B cell (primary cell): Measurements from ENCODE around the gene MRPL52. TPM values are rescaled to one million over a fixed set of nuclear protein-coding genes. Genes with fewer than 3 reads are reported as not detected.

Experiments
- ATAC-seq: fragments of 200-7000 bp; cut with Tn5 transposase; one replicate; pipeline ENCODE4 v1.10.0; 2021; ENCODE audit warnings: low read depth, mild to moderate bottlenecking, moderate number of reproducible peaks, moderate library complexity
- CTCF ChIA-PET: fragments of 350-600 bp; sonication (Branson Sonifier 250); formaldehyde crosslinking; loops from one replicate; lab custom pipeline; 2021; ENCODE audit warnings: antibody characterized with exemption, inconsistent platforms; lab: Charles Lee
- POLR2A ChIA-PET: fragments of 350-600 bp; sonication (Branson Sonifier 250); formaldehyde crosslinking; loops from one replicate; lab custom pipeline; 2021; ENCODE audit warnings: antibody characterized with exemption; lab: Charles Lee
- DNase-seq: peaks from one replicate; pipeline ENCODE4 v3.0.0; 2013
- H2AFZ ChIP-seq: 2 replicates; pipeline ENCODE4 v1.6.1; 2012; ENCODE audit warnings: mild to moderate bottlenecking, low read depth, low read length; ENCODE audit not compliant: insufficient read depth, poor library complexity, severe bottlenecking
- H3K27ac ChIP-seq, 2 donors: 1 replicate in 1 of 2; 2 replicates in 1 of 2; pipeline ENCODE4 v1.5.1; 2012 to 2013; ENCODE audit warnings: low read length in 2 of 2, mild to moderate bottlenecking in 2 of 2, moderate library complexity in 1 of 2
- H3K27me3 ChIP-seq, 4 experiments: fragments of 200-600 bp in 1 of 4; sonication (generic) in 1 of 4; replicated peaks in 1 of 4; 1 replicate in 2 of 4; 2 replicates in 2 of 4; pipeline versions ENCODE4 v1.6.1 to v1.7.0; 2013 to 2016; ENCODE audit warnings: low read length in 3 of 4, mild to moderate bottlenecking in 2 of 4, mixed read lengths in 1 of 4, moderate library complexity in 1 of 4; ENCODE audit not compliant: insufficient read depth in 4 of 4, control insufficient read depth in 3 of 4; ENCODE audit errors: control extremely low read depth in 1 of 4
- H3K36me3 ChIP-seq, 2 experiments: replicated peaks in 1 of 2; 1 replicate in 1 of 2; 2 replicates in 1 of 2; pipeline versions ENCODE4 v1.6.1 to v1.7.1; 2013; ENCODE audit warnings: low read length in 1 of 2; ENCODE audit not compliant: insufficient read depth in 2 of 2, control insufficient read depth in 1 of 2; ENCODE audit errors: control extremely low read depth in 1 of 2, extremely low read depth in 1 of 2
- H3K4me1 ChIP-seq, 2 donors: fragments of 200-600 bp in 1 of 2; sonication (generic) in 1 of 2; 1 replicate in 1 of 2; 2 replicates in 1 of 2; pipeline versions ENCODE4 v1.5.1 to v1.6.1; 2013 to 2017; ENCODE audit warnings: low read length in 2 of 2; ENCODE audit not compliant: control insufficient read depth in 2 of 2, insufficient read depth in 2 of 2
- H3K4me2 ChIP-seq: replicated peaks from 2 replicates; pipeline ENCODE3; 2012; ENCODE audit warnings: mild to moderate bottlenecking, low read depth, low read length; ENCODE audit not compliant: poor library complexity, severe bottlenecking
- H3K4me3 ChIP-seq, 5 experiments: fragments of 200-600 bp in 1 of 5; sonication (generic) in 1 of 5; 1 replicate in 3 of 5; 2 replicates in 2 of 5; pipeline versions ENCODE4 v1.5.1 to v1.7.0; 2011 to 2016; ENCODE audit warnings: low read length in 4 of 5, mild to moderate bottlenecking in 4 of 5, low read depth in 2 of 5, control low read depth in 1 of 5, moderate library complexity in 1 of 5; ENCODE audit not compliant: insufficient read depth in 1 of 5; ENCODE audit errors: control extremely low read depth in 1 of 5, extremely low read depth in 1 of 5
- H3K79me2 ChIP-seq: fragments of 200-600 bp; sonication (generic); one replicate; pipeline ENCODE4 v1.6.0; 2016; ENCODE audit warnings: low read length; ENCODE audit not compliant: control insufficient read depth, insufficient read depth
- H3K9ac ChIP-seq: fragments of 200-600 bp; sonication (generic); 2 replicates; pipeline ENCODE4 v1.6.1; 2017; ENCODE audit warnings: mild to moderate bottlenecking, low read length, moderate library complexity
- H3K9me3 ChIP-seq, 3 donors: one replicate each; pipeline versions ENCODE4 v1.6.1 to v1.7.1; 2013; ENCODE audit warnings: low read length in 2 of 3; ENCODE audit not compliant: control insufficient read depth in 2 of 3, insufficient read depth in 1 of 3; ENCODE audit errors: control extremely low read depth in 1 of 3
- H4K20me1 ChIP-seq: 2 replicates; pipeline ENCODE4 v1.6.0; 2012; ENCODE audit warnings: mild to moderate bottlenecking, low read length; ENCODE audit not compliant: insufficient read depth, control insufficient read depth, poor library complexity, severe bottlenecking
- H3K27ac Mint-ChIP-seq: one replicate; pipeline ENCODE4 v1.8.0; 2021; ENCODE audit warnings: mixed read lengths
- H3K27me3 Mint-ChIP-seq: one replicate; pipeline ENCODE4 v1.8.0; 2021; ENCODE audit warnings: mixed read lengths
- H3K4me1 Mint-ChIP-seq: one replicate; pipeline ENCODE4 v1.8.0; 2021; ENCODE audit warnings: mixed read lengths
- H3K4me3 Mint-ChIP-seq: one replicate; pipeline ENCODE4 v1.8.0; 2021; ENCODE audit warnings: mixed read lengths
- H3K9me3 Mint-ChIP-seq: one replicate; pipeline ENCODE4 v1.8.0; 2022; ENCODE audit warnings: mixed read lengths; ENCODE audit not compliant: insufficient read depth
- EZH2 ChIP-seq: IDR thresholded peaks from 2 replicates; pipeline ENCODE4 v1.6.1; 2012; ENCODE audit warnings: borderline replicate concordance, low read depth, mild to moderate bottlenecking, moderate library complexity, low read length; ENCODE audit not compliant: insufficient read depth, poor library complexity, severe bottlenecking
- WGBS: methylation state at CpG from one replicate; pipeline ENCODE4 v1.1.5; 2013; ENCODE audit warnings: missing lambda C conversion rate; ENCODE audit not compliant: insufficient coverage; 5-methylcytosine and 5-hydroxymethylcytosine counted together
- intact Hi-C: fragments of 100-400 bp; cut with micrococcal nuclease; formaldehyde crosslinking; loops from one replicate; pipeline ENCODE4 v1.10.0; 2022
- polyA plus RNA-seq: library from polyadenylated mRNA; depleted of rRNA; stranded (reverse); fragments of >200 nt; gene quantifications from 2 replicates; pipeline ENCODE4 v1.2.3, GENCODE V29; 2012
- total RNA-seq, 2 donors: library from RNA; stranded (reverse); fragments of 120-200 nt in 1 of 2; gene quantifications; 1 replicate in 1 of 2; 2 replicates in 1 of 2; pipeline versions ENCODE4 v1.2.3 to v1.2.4, GENCODE V29; 2013 to 2022
- TF ChIP-seq, protein P1 (sequence below): fragments of 200-600 bp; IDR thresholded peaks from one replicate; pipeline ENCODE4 v1.8.0; 2022; ENCODE audit warnings: antibody characterized with exemption, mild to moderate bottlenecking

Gene MRPL52
- total and polyA plus RNA-seq, 2 donors (not counting 1 experiment from before 2014, with no cell fraction given) = 37.4 to 91.6 TPM

DNA sequence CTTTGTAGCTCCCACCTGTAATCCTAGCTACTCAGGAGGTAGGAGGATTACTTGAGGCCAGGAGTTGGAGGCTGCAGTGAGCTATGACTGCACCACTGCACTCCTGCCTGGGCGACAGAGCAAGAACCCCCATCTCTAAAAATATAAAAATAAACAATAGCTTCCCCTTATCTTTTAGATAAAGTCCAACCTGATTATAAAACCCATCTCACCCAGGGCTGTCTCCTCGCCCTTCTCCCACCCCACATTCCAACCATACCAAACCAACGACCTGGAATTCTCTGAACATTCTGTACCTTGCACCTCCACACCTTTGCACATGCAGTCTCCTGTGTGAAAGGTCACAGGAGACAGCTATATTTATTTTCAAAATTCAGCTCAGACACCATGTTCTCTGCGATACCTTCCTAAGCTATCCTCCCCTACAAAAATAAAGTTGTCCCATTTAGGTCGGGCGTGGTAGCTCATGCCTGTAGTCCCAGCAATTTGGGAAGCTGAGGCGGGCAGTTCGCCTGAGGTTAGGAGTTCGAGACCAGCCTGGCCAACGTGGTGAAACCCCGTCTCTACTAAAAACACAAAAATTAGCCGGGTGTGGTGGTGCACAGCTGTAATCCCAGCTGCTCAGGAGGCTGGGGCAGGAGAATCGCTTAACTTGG is 22.1 kb upstream of the MRPL52 start:
- Mint-ChIP-seq H3K9me3 (no peaks in the 10 kb centered on the region), H3K4me3 (no peak overlapping the region), H3K4me1 (peaks cover 73% of the 10 kb centered on the region), H3K27ac (peak overlapping the region; percentile 76), H3K27me3 (no peaks in the 10 kb centered on the region)
- ChIA-PET CTCF (interaction anchor here (0.7 to 14.9 kb wide), 8 partner anchors 11 to 58 kb away, joined by 3 to 129 read pairs (median 4); no protein-coding TSS in a partner anchor), POLR2A (interaction anchor here (0.6 to 2.3 kb wide), 4 partner anchors 11 to 17 kb away, joined by 3 to 6 read pairs (median 5); no protein-coding TSS in a partner anchor)
- 85% methylated on average over 7 of the region's 13 CpGs for WGBS
- no peak overlapping the region for H2AFZ ChIP-seq
- H3K4me1 ChIP-seq = peaks cover 37 to 52% of the 10 kb centered on the region in 2 donors
- peaks cover 0 to 1% of the 10 kb centered on the region in 2 experiments for H3K36me3 ChIP-seq
- ATAC-seq (no peak), DNase-seq (no peak)
- intact Hi-C loops = no loop called here
- H4K20me1 ChIP-seq = no peaks in the 10 kb centered on the region
- peak overlapping the region; percentile 8 for H3K4me2 ChIP-seq
- H3K9ac ChIP-seq = no peak overlapping the region
- H3K79me2 ChIP-seq = peaks cover 10% of the 10 kb centered on the region
- TF ChIP-seq EZH2 = no peak
- TF ChIP-seq, protein P1, sequence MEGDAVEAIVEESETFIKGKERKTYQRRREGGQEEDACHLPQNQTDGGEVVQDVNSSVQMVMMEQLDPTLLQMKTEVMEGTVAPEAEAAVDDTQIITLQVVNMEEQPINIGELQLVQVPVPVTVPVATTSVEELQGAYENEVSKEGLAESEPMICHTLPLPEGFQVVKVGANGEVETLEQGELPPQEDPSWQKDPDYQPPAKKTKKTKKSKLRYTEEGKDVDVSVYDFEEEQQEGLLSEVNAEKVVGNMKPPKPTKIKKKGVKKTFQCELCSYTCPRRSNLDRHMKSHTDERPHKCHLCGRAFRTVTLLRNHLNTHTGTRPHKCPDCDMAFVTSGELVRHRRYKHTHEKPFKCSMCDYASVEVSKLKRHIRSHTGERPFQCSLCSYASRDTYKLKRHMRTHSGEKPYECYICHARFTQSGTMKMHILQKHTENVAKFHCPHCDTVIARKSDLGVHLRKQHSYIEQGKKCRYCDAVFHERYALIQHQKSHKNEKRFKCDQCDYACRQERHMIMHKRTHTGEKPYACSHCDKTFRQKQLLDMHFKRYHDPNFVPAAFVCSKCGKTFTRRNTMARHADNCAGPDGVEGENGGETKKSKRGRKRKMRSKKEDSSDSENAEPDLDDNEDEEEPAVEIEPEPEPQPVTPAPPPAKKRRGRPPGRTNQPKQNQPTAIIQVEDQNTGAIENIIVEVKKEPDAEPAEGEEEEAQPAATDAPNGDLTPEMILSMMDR = no peak
- no peak overlapping the region for H3K4me3 ChIP-seq
- H3K27ac ChIP-seq = no peak overlapping the region
- peaks cover 0 to 4% (median 0%) of the 10 kb centered on the region in 3 donors for H3K9me3 ChIP-seq
- no peaks in the 10 kb centered on the region for H3K27me3 ChIP-seq
